HEK293 (cell line): ENCODE results near the gene PPIE.
A peak's percentile ranks its signal among the peaks of the same experiment; 100 is the strongest.

Source experiments
- FEZF1 ChIP-seq: fragments of 450-650 bp; formaldehyde crosslinking; IDR thresholded peaks from 2 replicates; pipeline ENCODE4 v1.5.1; 2016; ENCODE audit warnings: missing biosample characterization, missing genetic modification characterization
- GFI1B ChIP-seq: fragments of 450-650 bp; formaldehyde crosslinking; IDR thresholded peaks from 2 replicates; pipeline ENCODE4 v1.5.1; 2016; ENCODE audit warnings: missing biosample characterization, missing genetic modification characterization
- HOXA7 ChIP-seq: sonication (generic); formaldehyde crosslinking; IDR thresholded peaks from 2 replicates; pipeline ENCODE4 v1.8.1; 2022; ENCODE audit warnings: missing genetic modification reagents, borderline replicate concordance
- MEIS1 ChIP-seq: sonication (generic); formaldehyde crosslinking; IDR thresholded peaks from 2 replicates; pipeline ENCODE4 v1.8.1; 2022; ENCODE audit warnings: missing genetic modification reagents, mild to moderate bottlenecking, borderline replicate concordance
- MZF1 ChIP-seq: fragments of 450-650 bp; formaldehyde crosslinking; IDR thresholded peaks from 2 replicates; pipeline ENCODE4 v1.5.1; 2017; ENCODE audit warnings: missing biosample characterization, missing genetic modification characterization, borderline replicate concordance
- SETDB1 ChIP-seq: IDR thresholded peaks from one replicate; pipeline ENCODE4 v1.6.1; 2017; ENCODE audit warnings: mild to moderate bottlenecking, low read length, moderate library complexity, mixed read lengths; ENCODE audit not compliant: insufficient read length
- ZBTB8A ChIP-seq: fragments of 450-650 bp; formaldehyde crosslinking; IDR thresholded peaks from 2 replicates; pipeline ENCODE4 v1.5.1; 2016; ENCODE audit warnings: missing biosample characterization, missing genetic modification characterization
- ZNF112 ChIP-seq: fragments of 450-650 bp; formaldehyde crosslinking; IDR thresholded peaks from 2 replicates; pipeline ENCODE4 v1.5.0; 2017; ENCODE audit warnings: missing biosample characterization, missing genetic modification characterization
- ZNF155 ChIP-seq: fragments of 450-650 bp; formaldehyde crosslinking; IDR thresholded peaks from 2 replicates; pipeline ENCODE4 v1.5.1; 2016; ENCODE audit warnings: missing biosample characterization, missing genetic modification characterization
- ZNF175 ChIP-seq: fragments of 450-650 bp; formaldehyde crosslinking; IDR thresholded peaks from 2 replicates; pipeline ENCODE4 v1.5.1; 2016; ENCODE audit warnings: missing biosample characterization, missing genetic modification characterization
- ZNF19 ChIP-seq: fragments of 450-650 bp; formaldehyde crosslinking; IDR thresholded peaks from 2 replicates; pipeline ENCODE4; 2016; ENCODE audit warnings: missing biosample characterization, missing genetic modification characterization, low read depth
- ZNF211 ChIP-seq: fragments of 450-650 bp; formaldehyde crosslinking; IDR thresholded peaks from 2 replicates; pipeline ENCODE4 v1.5.1; 2016; ENCODE audit warnings: low read depth, missing biosample characterization, missing genetic modification characterization
- ZNF248 ChIP-seq: fragments of 450-650 bp; formaldehyde crosslinking; IDR thresholded peaks from 2 replicates; pipeline ENCODE4 v1.5.1; 2017; ENCODE audit warnings: missing biosample characterization, missing genetic modification characterization
- ZNF335 ChIP-seq: fragments of 450-650 bp; formaldehyde crosslinking; conservative IDR thresholded peaks from 2 replicates; pipeline ENCODE4 v1.5.1; 2016; ENCODE audit warnings: missing biosample characterization, missing genetic modification characterization
- ZNF341 ChIP-seq: fragments of 450-650 bp; formaldehyde crosslinking; IDR thresholded peaks from 2 replicates; pipeline ENCODE4; 2016; ENCODE audit warnings: low read depth, missing biosample characterization, missing genetic modification characterization
- ZNF366 ChIP-seq: fragments of 450-650 bp; formaldehyde crosslinking; conservative IDR thresholded peaks from 2 replicates; pipeline ENCODE4 v1.5.1; 2016; ENCODE audit warnings: missing biosample characterization, missing genetic modification characterization
- ZNF394 ChIP-seq: fragments of 450-650 bp; formaldehyde crosslinking; IDR thresholded peaks from 2 replicates; pipeline ENCODE4 v1.5.1; 2016; ENCODE audit warnings: missing biosample characterization, missing genetic modification characterization, mild to moderate bottlenecking, moderate library complexity, borderline replicate concordance
- ZNF514 ChIP-seq: fragments of 450-650 bp; formaldehyde crosslinking; IDR thresholded peaks from 2 replicates; pipeline ENCODE4 v1.5.1; 2016; ENCODE audit warnings: missing biosample characterization, missing genetic modification characterization
- ZNF530 ChIP-seq: fragments of 450-650 bp; formaldehyde crosslinking; IDR thresholded peaks from 2 replicates; pipeline ENCODE4 v1.5.1; 2016; ENCODE audit warnings: low read depth, missing biosample characterization, missing genetic modification characterization
- ZNF544 ChIP-seq: fragments of 450-650 bp; formaldehyde crosslinking; IDR thresholded peaks from 2 replicates; pipeline ENCODE4 v1.5.0; 2017; ENCODE audit warnings: missing biosample characterization, missing genetic modification characterization
- ZNF571 ChIP-seq: fragments of 450-650 bp; formaldehyde crosslinking; IDR thresholded peaks from 2 replicates; pipeline ENCODE4 v1.5.0; 2017; ENCODE audit warnings: missing biosample characterization, missing genetic modification characterization
- ZNF654 ChIP-seq: fragments of 450-650 bp; formaldehyde crosslinking; IDR thresholded peaks from 2 replicates; pipeline ENCODE4 v1.5.1; 2016; ENCODE audit warnings: low read depth, missing biosample characterization, missing genetic modification characterization
- TF ChIP-seq, protein P1 (sequence below): fragments of 450-650 bp; formaldehyde crosslinking; IDR thresholded peaks from 2 replicates; pipeline ENCODE4 v1.5.1; 2017; ENCODE audit warnings: missing biosample characterization, missing genetic modification characterization
- TF ChIP-seq, protein P2 (sequence below): fragments of 450-650 bp; formaldehyde crosslinking; conservative IDR thresholded peaks from 2 replicates; pipeline ENCODE4 v1.5.1; 2016; ENCODE audit warnings: low read depth, missing biosample characterization, missing genetic modification characterization
- TF ChIP-seq, protein P3 (sequence below): fragments of 450-650 bp; formaldehyde crosslinking; IDR thresholded peaks from 2 replicates; pipeline ENCODE4 v1.5.1; 2017; ENCODE audit warnings: missing biosample characterization, mild to moderate bottlenecking, missing genetic modification characterization, moderate library complexity
- TF ChIP-seq, protein P4 (sequence below): fragments of 450-650 bp; formaldehyde crosslinking; IDR thresholded peaks from 2 replicates; pipeline ENCODE4 v1.5.1; 2017; ENCODE audit warnings: missing biosample characterization, missing genetic modification characterization
- TF ChIP-seq, protein P5 (sequence below): fragments of 450-650 bp; formaldehyde crosslinking; optimal IDR thresholded peaks from 2 replicates; pipeline ENCODE3; 2016; ENCODE audit warnings: missing biosample characterization, mild to moderate bottlenecking, missing genetic modification characterization
- TF ChIP-seq, protein P6 (sequence below): fragments of 450-650 bp; formaldehyde crosslinking; IDR thresholded peaks from 2 replicates; pipeline ENCODE4 v1.5.1; 2016; ENCODE audit warnings: missing biosample characterization, missing genetic modification characterization

Gene PPIE

DNA sequence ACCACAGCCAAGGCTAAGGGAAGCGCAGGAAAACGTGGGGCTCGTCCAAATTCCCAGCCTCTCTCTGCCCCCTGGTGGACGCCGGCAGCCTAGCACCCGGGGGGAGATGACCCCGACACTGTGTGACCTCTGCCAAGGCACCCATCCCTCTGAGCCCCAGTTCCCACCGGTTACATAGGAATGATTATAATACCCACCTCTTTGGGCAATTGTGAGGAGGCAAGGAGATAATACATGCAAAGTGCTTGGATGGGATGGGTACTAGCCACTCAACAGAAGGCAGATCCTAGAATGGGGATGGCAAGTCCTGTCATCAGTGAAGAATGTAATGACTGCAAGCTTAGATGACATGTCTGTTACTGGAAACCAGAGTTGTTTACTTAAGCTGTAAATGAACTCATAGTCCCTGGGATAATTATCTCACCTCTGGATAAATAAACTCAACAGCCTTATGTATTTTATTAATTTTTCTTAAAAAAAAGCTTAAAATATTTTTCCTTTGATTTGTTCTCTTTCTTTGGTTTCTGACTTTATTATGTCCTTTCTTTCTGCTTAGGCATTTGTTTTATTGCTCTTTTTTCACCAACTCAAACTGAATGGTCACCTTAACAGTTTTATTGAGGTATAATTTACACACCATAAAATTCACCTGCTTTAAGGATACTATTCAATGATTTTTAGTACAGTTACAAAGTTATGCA lies 61.2 kb downstream of the PPIE start (continued):
- TF ChIP-seq ZNF394: peak; percentile 25; the same call in 1 of the 2 replicates
- TF ChIP-seq, protein P1, sequence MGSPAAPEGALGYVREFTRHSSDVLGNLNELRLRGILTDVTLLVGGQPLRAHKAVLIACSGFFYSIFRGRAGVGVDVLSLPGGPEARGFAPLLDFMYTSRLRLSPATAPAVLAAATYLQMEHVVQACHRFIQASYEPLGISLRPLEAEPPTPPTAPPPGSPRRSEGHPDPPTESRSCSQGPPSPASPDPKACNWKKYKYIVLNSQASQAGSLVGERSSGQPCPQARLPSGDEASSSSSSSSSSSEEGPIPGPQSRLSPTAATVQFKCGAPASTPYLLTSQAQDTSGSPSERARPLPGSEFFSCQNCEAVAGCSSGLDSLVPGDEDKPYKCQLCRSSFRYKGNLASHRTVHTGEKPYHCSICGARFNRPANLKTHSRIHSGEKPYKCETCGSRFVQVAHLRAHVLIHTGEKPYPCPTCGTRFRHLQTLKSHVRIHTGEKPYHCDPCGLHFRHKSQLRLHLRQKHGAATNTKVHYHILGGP: peak; percentile 47; the same call in 1 of the 2 replicates
- TF ChIP-seq ZNF335 (tag by site-specific recombination): peak; percentile 42
- no peak for TF ChIP-seq ZNF514 (tag by site-specific recombination)
- TF ChIP-seq ZNF366 (tag by site-specific recombination): peak; percentile 95
- TF ChIP-seq ZNF248 (tag by site-specific recombination): no peak
- peak; percentile 60 for TF ChIP-seq FEZF1 (tag by site-specific recombination)
- TF ChIP-seq ZNF544 (tag by site-specific recombination): no peak
- TF ChIP-seq MEIS1 (CRISPR knock-in tag): no peak
- TF ChIP-seq, protein P2, sequence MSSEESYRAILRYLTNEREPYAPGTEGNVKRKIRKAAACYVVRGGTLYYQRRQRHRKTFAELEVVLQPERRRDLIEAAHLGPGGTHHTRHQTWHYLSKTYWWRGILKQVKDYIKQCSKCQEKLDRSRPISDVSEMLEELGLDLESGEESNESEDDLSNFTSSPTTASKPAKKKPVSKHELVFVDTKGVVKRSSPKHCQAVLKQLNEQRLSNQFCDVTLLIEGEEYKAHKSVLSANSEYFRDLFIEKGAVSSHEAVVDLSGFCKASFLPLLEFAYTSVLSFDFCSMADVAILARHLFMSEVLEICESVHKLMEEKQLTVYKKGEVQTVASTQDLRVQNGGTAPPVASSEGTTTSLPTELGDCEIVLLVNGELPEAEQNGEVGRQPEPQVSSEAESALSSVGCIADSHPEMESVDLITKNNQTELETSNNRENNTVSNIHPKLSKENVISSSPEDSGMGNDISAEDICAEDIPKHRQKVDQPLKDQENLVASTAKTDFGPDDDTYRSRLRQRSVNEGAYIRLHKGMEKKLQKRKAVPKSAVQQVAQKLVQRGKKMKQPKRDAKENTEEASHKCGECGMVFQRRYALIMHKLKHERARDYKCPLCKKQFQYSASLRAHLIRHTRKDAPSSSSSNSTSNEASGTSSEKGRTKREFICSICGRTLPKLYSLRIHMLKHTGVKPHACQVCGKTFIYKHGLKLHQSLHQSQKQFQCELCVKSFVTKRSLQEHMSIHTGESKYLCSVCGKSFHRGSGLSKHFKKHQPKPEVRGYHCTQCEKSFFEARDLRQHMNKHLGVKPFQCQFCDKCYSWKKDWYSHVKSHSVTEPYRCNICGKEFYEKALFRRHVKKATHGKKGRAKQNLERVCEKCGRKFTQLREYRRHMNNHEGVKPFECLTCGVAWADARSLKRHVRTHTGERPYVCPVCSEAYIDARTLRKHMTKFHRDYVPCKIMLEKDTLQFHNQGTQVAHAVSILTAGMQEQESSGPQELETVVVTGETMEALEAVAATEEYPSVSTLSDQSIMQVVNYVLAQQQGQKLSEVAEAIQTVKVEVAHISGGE: no peak; the same call in 1 of the 2 replicates
- TF ChIP-seq ZNF19: no peak
- 0 out of 2 replicates have a peak, but pooled peaks have one; percentile 37 for TF ChIP-seq MZF1 (tag by site-specific recombination)
- no peak for TF ChIP-seq ZNF175 (tag by site-specific recombination)
- TF ChIP-seq, protein P3, sequence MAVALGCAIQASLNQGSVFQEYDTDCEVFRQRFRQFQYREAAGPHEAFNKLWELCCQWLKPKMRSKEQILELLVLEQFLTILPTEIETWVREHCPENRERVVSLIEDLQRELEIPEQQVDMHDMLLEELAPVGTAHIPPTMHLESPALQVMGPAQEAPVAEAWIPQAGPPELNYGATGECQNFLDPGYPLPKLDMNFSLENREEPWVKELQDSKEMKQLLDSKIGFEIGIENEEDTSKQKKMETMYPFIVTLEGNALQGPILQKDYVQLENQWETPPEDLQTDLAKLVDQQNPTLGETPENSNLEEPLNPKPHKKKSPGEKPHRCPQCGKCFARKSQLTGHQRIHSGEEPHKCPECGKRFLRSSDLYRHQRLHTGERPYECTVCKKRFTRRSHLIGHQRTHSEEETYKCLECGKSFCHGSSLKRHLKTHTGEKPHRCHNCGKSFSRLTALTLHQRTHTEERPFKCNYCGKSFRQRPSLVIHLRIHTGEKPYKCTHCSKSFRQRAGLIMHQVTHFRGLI (tag by site-specific recombination): no peak
- TF ChIP-seq, protein P4, sequence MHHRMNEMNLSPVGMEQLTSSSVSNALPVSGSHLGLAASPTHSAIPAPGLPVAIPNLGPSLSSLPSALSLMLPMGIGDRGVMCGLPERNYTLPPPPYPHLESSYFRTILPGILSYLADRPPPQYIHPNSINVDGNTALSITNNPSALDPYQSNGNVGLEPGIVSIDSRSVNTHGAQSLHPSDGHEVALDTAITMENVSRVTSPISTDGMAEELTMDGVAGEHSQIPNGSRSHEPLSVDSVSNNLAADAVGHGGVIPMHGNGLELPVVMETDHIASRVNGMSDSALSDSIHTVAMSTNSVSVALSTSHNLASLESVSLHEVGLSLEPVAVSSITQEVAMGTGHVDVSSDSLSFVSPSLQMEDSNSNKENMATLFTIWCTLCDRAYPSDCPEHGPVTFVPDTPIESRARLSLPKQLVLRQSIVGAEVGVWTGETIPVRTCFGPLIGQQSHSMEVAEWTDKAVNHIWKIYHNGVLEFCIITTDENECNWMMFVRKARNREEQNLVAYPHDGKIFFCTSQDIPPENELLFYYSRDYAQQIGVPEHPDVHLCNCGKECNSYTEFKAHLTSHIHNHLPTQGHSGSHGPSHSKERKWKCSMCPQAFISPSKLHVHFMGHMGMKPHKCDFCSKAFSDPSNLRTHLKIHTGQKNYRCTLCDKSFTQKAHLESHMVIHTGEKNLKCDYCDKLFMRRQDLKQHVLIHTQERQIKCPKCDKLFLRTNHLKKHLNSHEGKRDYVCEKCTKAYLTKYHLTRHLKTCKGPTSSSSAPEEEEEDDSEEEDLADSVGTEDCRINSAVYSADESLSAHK: no peak
- peak; percentile 75 for TF ChIP-seq ZNF654 (tag by site-specific recombination)
- TF ChIP-seq, protein P5, sequence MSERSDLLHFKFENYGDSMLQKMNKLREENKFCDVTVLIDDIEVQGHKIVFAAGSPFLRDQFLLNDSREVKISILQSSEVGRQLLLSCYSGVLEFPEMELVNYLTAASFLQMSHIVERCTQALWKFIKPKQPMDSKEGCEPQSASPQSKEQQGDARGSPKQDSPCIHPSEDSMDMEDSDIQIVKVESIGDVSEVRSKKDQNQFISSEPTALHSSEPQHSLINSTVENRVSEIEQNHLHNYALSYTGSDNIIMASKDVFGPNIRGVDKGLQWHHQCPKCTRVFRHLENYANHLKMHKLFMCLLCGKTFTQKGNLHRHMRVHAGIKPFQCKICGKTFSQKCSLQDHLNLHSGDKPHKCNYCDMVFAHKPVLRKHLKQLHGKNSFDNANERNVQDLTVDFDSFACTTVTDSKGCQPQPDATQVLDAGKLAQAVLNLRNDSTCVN (tag by site-specific recombination): no peak
- no peak for TF ChIP-seq ZNF155 (tag by site-specific recombination)
- no peak for TF ChIP-seq ZNF341 (tag by site-specific recombination)
- TF ChIP-seq ZNF571 (tag by site-specific recombination): no peak
- TF ChIP-seq GFI1B (tag by site-specific recombination): no peak
- TF ChIP-seq, protein P6, sequence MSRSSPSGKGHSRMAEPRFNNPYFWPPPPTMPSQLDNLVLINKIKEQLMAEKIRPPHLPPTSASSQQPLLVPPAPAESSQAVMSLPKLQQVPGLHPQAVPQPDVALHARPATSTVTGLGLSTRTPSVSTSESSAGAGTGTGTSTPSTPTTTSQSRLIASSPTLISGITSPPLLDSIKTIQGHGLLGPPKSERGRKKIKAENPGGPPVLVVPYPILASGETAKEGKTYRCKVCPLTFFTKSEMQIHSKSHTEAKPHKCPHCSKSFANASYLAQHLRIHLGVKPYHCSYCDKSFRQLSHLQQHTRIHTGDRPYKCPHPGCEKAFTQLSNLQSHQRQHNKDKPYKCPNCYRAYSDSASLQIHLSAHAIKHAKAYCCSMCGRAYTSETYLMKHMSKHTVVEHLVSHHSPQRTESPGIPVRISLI: peak; percentile 70
- TF ChIP-seq HOXA7 (CRISPR knock-in tag): no peak
- TF ChIP-seq ZBTB8A (tag by site-specific recombination): no peak
- no peak for TF ChIP-seq ZNF211 (tag by site-specific recombination)
- TF ChIP-seq ZNF530 (tag by site-specific recombination): no peak
- TF ChIP-seq SETDB1: no peak
- TF ChIP-seq ZNF112 (tag by site-specific recombination): no peak
